Renal pelvis (tissue), 4 donors: ENCODE data around the gene C19orf38. TPM values are rescaled to one million over a fixed set of nuclear protein-coding genes. Genes with fewer than 3 reads are reported as not detected.

Experiments used
- DNase-seq: peaks from one replicate; pipeline ENCODE4 v3.0.0-alpha.2; 2013
- polyA plus RNA-seq, 3 donors: library from polyadenylated mRNA; unstranded; fragments of 120-200 nt; gene quantifications; one replicate each; pipeline ENCODE4 v1.2.1, GENCODE V29; 2013; ENCODE audit not compliant: insufficient read length in 3 of 3

Gene C19orf38
- polyA plus RNA-seq, 3 donors: 1.7 to 2.1 (median 1.8) TPM

GRCh38 chr19:10898633-10899032 is 50.4 kb downstream of the C19orf38 start:
- DNase-seq: no peak

GRCh38 chr19:10899151-10899653 is 51.0 kb downstream of the C19orf38 start:
- DNase-seq: no peak

- no peak for DNase-seq
Measured at GRCh38 chr19:10907925-10908324, 59.7 kb downstream of the C19orf38 start.

GRCh38 chr19:10908380-10908960 is 60.3 kb downstream of the C19orf38 start:
- no peak for DNase-seq

GRCh38 chr19:10911579-10912363 is 63.6 kb downstream of the C19orf38 start:
- DNase-seq: no peak

GRCh38 chr19:10912619-10913018 is 64.4 kb downstream of the C19orf38 start:
- DNase-seq: no peak

- DNase-seq: no peak
Measured at GRCh38 chr19:10913716-10914340, 65.6 kb downstream of the C19orf38 start.

GRCh38 chr19:10915130-10916091 is 67.2 kb downstream of the C19orf38 start:
- no peak for DNase-seq

- no peak for DNase-seq
Measured at GRCh38 chr19:10916602-10917001, 68.4 kb downstream of the C19orf38 start.

- DNase-seq: no peak
Measured at GRCh38 chr19:10918359-10918758, 70.1 kb downstream of the C19orf38 start.

Other genes starting within 250 kb of the C19orf38 start
- 100 to 1,000 TPM; 184 to 215 (median 189) TPM for gene SLC44A2, start 222.9 kb upstream of the C19orf38 start, polyA plus RNA-seq
- 100 to 1,000 TPM; 288 to 368 (median 331) TPM for gene ILF3, start 194.1 kb upstream of the C19orf38 start, polyA plus RNA-seq
- 10 to 100 TPM; 65.6 to 79.6 (median 73.6) TPM for gene QTRT1, start 147.0 kb upstream of the C19orf38 start, polyA plus RNA-seq
- 100 to 1,000 TPM; 130 to 167 (median 158) TPM for gene DNM2, start 130.3 kb upstream of the C19orf38 start, polyA plus RNA-seq
- gene TMED1, start 12.2 kb upstream of the C19orf38 start, polyA plus RNA-seq: 10 to 100 TPM; 52.6 to 65.4 (median 64.4) TPM
- gene CARM1, start 23.1 kb downstream of the C19orf38 start, polyA plus RNA-seq: 10 to 100 TPM; 50.7 to 52.2 (median 51.9) TPM
- gene YIPF2, start 80.2 kb downstream of the C19orf38 start, polyA plus RNA-seq: 10 to 100 TPM; 44.5 to 53.1 (median 49.5) TPM
- 10 to 100 TPM; 26.3 to 33.3 (median 31.1) TPM for gene TIMM29, start 80.4 kb downstream of the C19orf38 start, polyA plus RNA-seq
- gene SMARCA4, start 112.6 kb downstream of the C19orf38 start, polyA plus RNA-seq: 100 to 1,000 TPM; 164 to 189 (median 168) TPM
- gene LDLR, start 241.0 kb downstream of the C19orf38 start, polyA plus RNA-seq: 10 to 100 TPM; 23.1 to 37.2 (median 31.6) TPM